Left lung (tissue), 10 donors: ENCODE results near the gene UNC79. TPM values are rescaled to one million over a fixed set of nuclear protein-coding genes. Genes with fewer than 3 reads are reported as not detected.

Experiments used
- ATAC-seq: fragments of 200-7000 bp; cut with Tn5 transposase; one replicate; pipeline ENCODE4 v1.9.1; 2020; ENCODE audit warnings: moderate library complexity
- DNase-seq, 4 donors: peaks; one replicate each; pipeline ENCODE4 v3.0.0-alpha.2; 2013 to 2020
- H3K27ac ChIP-seq, 2 donors: fragments of 200-600 bp; sonication (generic) in 1 of 2; one replicate each; pipeline versions ENCODE4 v1.5.0 to v1.8.0; 2020 to 2021
- H3K27me3 ChIP-seq, 2 donors: fragments of 200-600 bp; sonication (generic) in 1 of 2; one replicate each; pipeline versions ENCODE4 v1.5.0 to v1.8.0; 2020 to 2021
- H3K36me3 ChIP-seq, 2 donors: fragments of 200-600 bp; sonication (generic) in 1 of 2; one replicate each; pipeline versions ENCODE4 v1.5.0 to v1.8.0; 2020 to 2021
- H3K4me1 ChIP-seq, 2 donors: fragments of 200-600 bp; one replicate each; pipeline ENCODE4 v1.8.0; 2021
- H3K4me3 ChIP-seq, 2 donors: fragments of 200-600 bp; sonication (generic) in 1 of 2; one replicate each; pipeline versions ENCODE4 v1.5.0 to v1.8.0; 2020 to 2021; ENCODE audit warnings: mild to moderate bottlenecking in 1 of 2
- H3K9me3 ChIP-seq, 2 donors: fragments of 200-600 bp; sonication (generic) in 1 of 2; one replicate each; pipeline versions ENCODE4 v1.5.0 to v1.8.0; 2020 to 2021
- CTCF ChIP-seq, 2 donors: fragments of 200-600 bp; sonication (generic) in 1 of 2; IDR thresholded peaks; one replicate each; pipeline versions ENCODE4 v1.5.0 to v1.8.0; 2021; ENCODE audit warnings: antibody characterized with exemption in 2 of 2
- intact Hi-C, 2 donors: fragments of 100-400 bp; cut with DNase I; formaldehyde crosslinking; loops; one replicate each; pipeline versions ENCODE4 v1.11.2 to v1.14.2; 2022
- polyA plus RNA-seq, 6 donors: library from polyadenylated mRNA; unstranded; fragments of 120-200 nt; gene quantifications; one replicate each; pipeline ENCODE4 v1.2.1, GENCODE V29; 2013; ENCODE audit not compliant: insufficient read length in 6 of 6
- total RNA-seq, 2 donors: library from RNA; stranded (reverse); fragmentation: NEBNext Ultra II Directional; extraction: Animal tissue kit (Norgen Biotek cat#: 25700); gene quantifications; one replicate each; pipeline ENCODE4 v1.2.1, GENCODE V29; 2021
- donor health status: DM: no; HTN: yes; CAD: no.
- donor health status: DM: no; HTN: no; CAD: no.

Gene UNC79
- total and polyA plus RNA-seq, 8 donors: 0.13 to 0.65 (median 0.46) TPM

GRCh38 chr14:93706360-93706955 lies 275.7 kb downstream of the UNC79 start:
- Histone ChIP-seq H3K9me3 (no peaks in the 10 kb centered on the region), H3K4me1 (no peaks in the 10 kb centered on the region), H3K4me3 (no peak overlapping the region), H3K27me3 (peaks cover 0 to 10% of the 10 kb centered on the region in 2 donors), H3K27ac (no peak overlapping the region), H3K36me3 (no peaks in the 10 kb centered on the region)
- TF ChIP-seq CTCF (IDR thresholded peaks at IDR 0.05): no peak
- intact Hi-C loops: no loop called here
- ATAC-seq (no peak), DNase-seq (no peak)

- intact Hi-C loops: no loop called here
- Histone ChIP-seq H3K27me3 (peaks cover 0 to 9% of the 10 kb centered on the region in 2 donors), H3K4me3 (no peak overlapping the region), H3K27ac (no peak overlapping the region), H3K9me3 (no peaks in the 10 kb centered on the region), H3K4me1 (no peaks in the 10 kb centered on the region), H3K36me3 (no peaks in the 10 kb centered on the region)
- no peak for TF ChIP-seq CTCF (IDR thresholded peaks at IDR 0.05)
- DNase-seq: no peak
- ATAC-seq: no peak
Measured at GRCh38 chr14:93707475-93707874, 276.7 kb downstream of the UNC79 start.

- no peak overlapping the region for H3K27ac ChIP-seq
- no peaks in the 10 kb centered on the region for H3K36me3 ChIP-seq
- no peak overlapping the region for H3K4me3 ChIP-seq
- intact Hi-C loops: no loop called here
- H3K4me1 ChIP-seq: no peaks in the 10 kb centered on the region
- ATAC-seq (no peak), DNase-seq (no peak)
- H3K9me3 ChIP-seq: no peaks in the 10 kb centered on the region
- TF ChIP-seq CTCF (IDR thresholded peaks at IDR 0.05): no peak
- peaks cover 0 to 9% of the 10 kb centered on the region in 2 donors for H3K27me3 ChIP-seq
Measured at GRCh38 chr14:93708311-93708734, 277.6 kb downstream of the UNC79 start.

DNA sequence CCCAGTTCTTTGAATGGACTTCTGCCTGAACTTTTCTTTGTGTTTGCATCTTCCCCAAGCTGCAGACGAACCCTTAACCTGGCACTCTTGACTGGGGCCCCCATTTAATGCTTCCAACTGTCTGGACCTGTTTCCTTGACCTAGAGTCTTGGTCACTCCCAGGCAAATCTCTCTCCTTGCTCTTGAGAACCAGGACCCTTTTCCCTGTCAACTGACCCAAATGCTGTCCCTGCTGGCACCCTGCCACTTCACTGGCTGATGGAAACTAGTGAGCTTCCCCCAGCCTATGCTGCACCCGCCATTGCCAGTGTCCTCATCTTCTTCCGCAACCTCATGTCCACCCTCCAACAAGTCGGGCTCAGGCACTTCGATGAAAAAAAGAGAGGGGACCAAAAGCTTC lies 278.1 kb downstream of the UNC79 start:
- intact Hi-C loops: no loop called here
- Histone ChIP-seq H3K4me3 (no peak overlapping the region), H3K27ac (no peak overlapping the region), H3K27me3 (peaks cover 0 to 14% of the 10 kb centered on the region in 2 donors), H3K36me3 (no peaks in the 10 kb centered on the region), H3K4me1 (no peaks in the 10 kb centered on the region), H3K9me3 (no peaks in the 10 kb centered on the region)
- no peak for DNase-seq
- ATAC-seq: no peak
- TF ChIP-seq CTCF (IDR thresholded peaks at IDR 0.05): no peak

- Histone ChIP-seq H3K9me3 (no peaks in the 10 kb centered on the region), H3K27me3 (peaks cover 0 to 19% of the 10 kb centered on the region in 2 donors), H3K36me3 (no peaks in the 10 kb centered on the region), H3K4me1 (no peaks in the 10 kb centered on the region), H3K4me3 (no peak overlapping the region), H3K27ac (no peak overlapping the region)
- intact Hi-C loops: no loop called here
- no peak for TF ChIP-seq CTCF (IDR thresholded peaks at IDR 0.05)
- DNase-seq (no peak), ATAC-seq (no peak)
Measured at GRCh38 chr14:93709249-93709648, 278.5 kb downstream of the UNC79 start.
